DMS 273 (cell line): Measurements from ENCODE around the gene FOXO6.

Experiments
- DNase-seq: peaks from one replicate; lab custom pipeline; 2025; ENCODE audit not compliant: unreplicated experiment; lab: John Stamatoyannopoulos, UW

FOXO6 gene

GRCh38 chr1:41364442-41365319 lies 3.4 kb downstream of the FOXO6 start:
- peak; percentile 100 for DNase-seq

- no peak for DNase-seq
Observed at GRCh38 chr1:41365320-41365633, 4.0 kb downstream of the FOXO6 start.

GRCh38 chr1:41365772-41366454 lies 4.7 kb downstream of the FOXO6 start:
- peak; percentile 100 for DNase-seq

GRCh38 chr1:41366455-41367287 lies 5.4 kb downstream of the FOXO6 start:
- peak; percentile 100 for DNase-seq

GRCh38 chr1:41367288-41367642 lies 6.0 kb downstream of the FOXO6 start:
- peak; percentile 99 for DNase-seq

- DNase-seq, result peak; percentile 100
Observed at GRCh38 chr1:41368366-41368765, 7.1 kb downstream of the FOXO6 start.

GRCh38 chr1:41368801-41369200 lies 7.6 kb downstream of the FOXO6 start:
- DNase-seq, result peak; percentile 100

- peak; percentile 94 for DNase-seq
Observed at GRCh38 chr1:41369531-41369930, 8.3 kb downstream of the FOXO6 start.

GRCh38 chr1:41370225-41370624 lies 9.0 kb downstream of the FOXO6 start:
- peak; percentile 96 for DNase-seq

- peak; percentile 98 for DNase-seq
Observed at GRCh38 chr1:41370756-41371420, 9.7 kb downstream of the FOXO6 start.

GRCh38 chr1:41371630-41372599 lies 10.7 kb downstream of the FOXO6 start:
- DNase-seq, result peak; percentile 100

GRCh38 chr1:41372600-41372993 lies 11.4 kb downstream of the FOXO6 start:
- no peak for DNase-seq

- no peak for DNase-seq
Observed at GRCh38 chr1:41373373-41373772, 12.1 kb downstream of the FOXO6 start.

GRCh38 chr1:41374711-41375110 lies 13.5 kb downstream of the FOXO6 start:
- DNase-seq, result no peak

GRCh38 chr1:41377397-41377796 lies 16.2 kb downstream of the FOXO6 start:
- DNase-seq, result peak; percentile 99

- no peak for DNase-seq
Observed at GRCh38 chr1:41378222-41378621, 17.0 kb downstream of the FOXO6 start.

- DNase-seq, result peak; percentile 100
Observed at GRCh38 chr1:41378999-41379737, 17.9 kb downstream of the FOXO6 start.

GRCh38 chr1:41379738-41380130 lies 18.5 kb downstream of the FOXO6 start:
- DNase-seq, result peak; percentile 100

GRCh38 chr1:41380195-41380594 lies 19.0 kb downstream of the FOXO6 start:
- DNase-seq, result peak; percentile 98
